ENCODE measurements around the gene CREG1.

The CREG1 gene

DNA sequence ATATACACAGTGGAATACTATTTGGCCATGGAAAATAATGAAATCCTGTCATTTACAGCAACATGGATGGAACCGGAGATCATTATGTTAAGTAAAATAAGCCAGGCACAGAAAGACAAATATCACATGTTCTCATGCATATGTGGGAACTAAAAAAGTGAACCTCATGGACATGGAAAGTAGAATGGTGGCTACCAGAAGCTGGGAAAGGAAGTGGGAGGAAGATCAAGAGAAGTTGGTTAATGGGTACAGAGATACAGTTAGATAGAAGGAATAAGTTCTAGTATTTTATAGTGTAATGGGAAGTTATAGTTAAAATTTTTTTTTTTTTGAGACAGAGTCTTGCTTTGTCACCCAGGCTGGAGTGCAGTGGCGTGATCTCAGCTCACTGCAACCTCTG lies 34.8 kb upstream of the CREG1 start:
- no peak overlapping the region for H3K27ac ChIP-seq
- TF ChIP-seq EZH2 (IDR thresholded peaks at IDR 0.05) (no peak), FOXP2 (optimal IDR thresholded peaks at IDR 0.05; ENCODE audit: control extremely low read depth, extremely low read length, insufficient read depth) (no peak), POLR2AphosphoS5 (IDR thresholded peaks at IDR 0.05; ENCODE audit: borderline replicate concordance, low read depth, low read length) (no peak)
- no peaks in the 10 kb centered on the region for H3K36me3 ChIP-seq (ENCODE audit: insufficient read depth, low read length)
- no peak overlapping the region for H3K4me3 ChIP-seq
- H3K9ac ChIP-seq (ENCODE audit: insufficient read length), result no peak overlapping the region
- no peaks in the 10 kb centered on the region for H3K9me3 ChIP-seq (ENCODE audit: low read depth, low read length)
- DNase-seq (ENCODE audit: low read depth, low spot score), result no peak

- Histone ChIP-seq H3K9me3 (ENCODE audit: low read depth, low read length) (no peaks in the 10 kb centered on the region), H3K27ac (no peak overlapping the region), H3K4me3 (no peak overlapping the region), H3K9ac (ENCODE audit: insufficient read length) (no peak overlapping the region), H3K36me3 (ENCODE audit: insufficient read depth, low read length) (no peaks in the 10 kb centered on the region)
- TF ChIP-seq FOXP2 (optimal IDR thresholded peaks at IDR 0.05; ENCODE audit: control extremely low read depth, extremely low read length, insufficient read depth) (no peak), POLR2AphosphoS5 (IDR thresholded peaks at IDR 0.05; ENCODE audit: borderline replicate concordance, low read depth, low read length) (no peak), EZH2 (IDR thresholded peaks at IDR 0.05) (no peak)
- no peak for DNase-seq (ENCODE audit: low read depth, low spot score)
These were observed 34.3 kb upstream of the CREG1 start for GRCh38 chr1:167587872-167588271.

DNA sequence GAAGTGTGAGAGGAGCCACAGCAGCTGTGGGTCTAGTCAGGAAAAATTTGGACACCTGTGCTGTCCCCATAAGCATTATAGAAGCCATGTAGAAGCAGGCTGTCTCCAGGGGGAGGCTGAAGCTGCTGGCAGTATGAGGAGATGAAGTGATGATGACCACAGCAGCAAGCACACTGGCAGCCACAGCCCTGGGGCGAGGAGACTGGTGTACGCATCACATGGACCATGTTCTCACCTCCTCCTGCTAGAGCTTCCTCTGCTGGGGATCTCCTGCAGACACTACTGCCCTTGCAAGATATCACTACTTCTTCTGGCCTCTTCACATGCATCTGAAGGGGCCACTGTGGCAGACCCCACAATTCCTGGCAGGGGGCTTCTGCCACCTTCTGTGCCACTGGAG lies 33.8 kb upstream of the CREG1 start:
- no peak overlapping the region for H3K27ac ChIP-seq
- H3K4me3 ChIP-seq, result no peak overlapping the region
- no peak for TF ChIP-seq FOXP2 (optimal IDR thresholded peaks at IDR 0.05; ENCODE audit: control extremely low read depth, extremely low read length, insufficient read depth)
- no peak for TF ChIP-seq EZH2 (IDR thresholded peaks at IDR 0.05)
- TF ChIP-seq POLR2AphosphoS5 (IDR thresholded peaks at IDR 0.05; ENCODE audit: borderline replicate concordance, low read depth, low read length), result no peak
- no peak overlapping the region for H3K9ac ChIP-seq (ENCODE audit: insufficient read length)
- DNase-seq (ENCODE audit: low read depth, low spot score), result no peak
- no peaks in the 10 kb centered on the region for H3K9me3 ChIP-seq (ENCODE audit: low read depth, low read length)
- H3K36me3 ChIP-seq (ENCODE audit: insufficient read depth, low read length), result no peaks in the 10 kb centered on the region

GRCh38 chr1:167584581-167584980 lies 31.0 kb upstream of the CREG1 start:
- Histone ChIP-seq H3K9ac (ENCODE audit: insufficient read length) (no peak overlapping the region), H3K9me3 (ENCODE audit: low read depth, low read length) (no peaks in the 10 kb centered on the region), H3K27ac (no peak overlapping the region), H3K36me3 (ENCODE audit: insufficient read depth, low read length) (no peaks in the 10 kb centered on the region), H3K4me3 (no peak overlapping the region)
- DNase-seq (ENCODE audit: low read depth, low spot score), result no peak
- TF ChIP-seq POLR2AphosphoS5 (IDR thresholded peaks at IDR 0.05; ENCODE audit: borderline replicate concordance, low read depth, low read length), result no peak
- no peak for TF ChIP-seq EZH2 (IDR thresholded peaks at IDR 0.05)
- TF ChIP-seq FOXP2 (optimal IDR thresholded peaks at IDR 0.05; ENCODE audit: control extremely low read depth, extremely low read length, insufficient read depth), result no peak

- no peak for TF ChIP-seq EZH2 (IDR thresholded peaks at IDR 0.05)
- TF ChIP-seq POLR2AphosphoS5 (IDR thresholded peaks at IDR 0.05; ENCODE audit: borderline replicate concordance, low read depth, low read length), result no peak
- no peak for TF ChIP-seq FOXP2 (optimal IDR thresholded peaks at IDR 0.05; ENCODE audit: control extremely low read depth, extremely low read length, insufficient read depth)
- no peak overlapping the region for H3K9ac ChIP-seq (ENCODE audit: insufficient read length)
- H3K36me3 ChIP-seq (ENCODE audit: insufficient read depth, low read length), result no peaks in the 10 kb centered on the region
- no peak for DNase-seq (ENCODE audit: low read depth, low spot score)
- H3K4me3 ChIP-seq, result no peak overlapping the region
- H3K9me3 ChIP-seq (ENCODE audit: low read depth, low read length), result no peaks in the 10 kb centered on the region
- H3K27ac ChIP-seq, result no peak overlapping the region
These were observed 29.2 kb upstream of the CREG1 start for GRCh38 chr1:167582722-167583121.

DNA sequence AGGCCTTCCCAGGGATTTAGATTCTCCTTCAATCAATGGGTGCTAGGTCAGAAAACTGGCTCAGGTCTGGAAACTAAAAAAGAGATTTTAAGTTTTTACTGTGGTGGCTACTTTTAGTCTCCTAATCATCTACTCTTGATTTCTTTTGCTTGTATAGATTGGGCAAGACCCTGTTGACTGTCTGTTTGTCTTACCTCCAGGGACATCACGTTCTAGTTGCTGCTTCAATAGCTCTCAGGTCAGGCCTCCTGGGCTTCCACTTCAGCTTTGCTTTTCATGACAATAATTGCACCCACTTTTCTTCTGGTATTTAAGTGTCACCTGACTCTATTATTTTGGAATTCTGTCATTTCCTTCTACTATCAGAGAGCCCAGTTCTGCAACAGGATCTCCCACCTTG lies 28.5 kb upstream of the CREG1 start:
- Histone ChIP-seq H3K27ac (no peak overlapping the region), H3K9me3 (ENCODE audit: low read depth, low read length) (no peaks in the 10 kb centered on the region), H3K9ac (ENCODE audit: insufficient read length) (no peak overlapping the region), H3K4me3 (no peak overlapping the region), H3K36me3 (ENCODE audit: insufficient read depth, low read length) (no peaks in the 10 kb centered on the region)
- TF ChIP-seq POLR2AphosphoS5 (IDR thresholded peaks at IDR 0.05; ENCODE audit: borderline replicate concordance, low read depth, low read length), result no peak
- no peak for TF ChIP-seq FOXP2 (optimal IDR thresholded peaks at IDR 0.05; ENCODE audit: control extremely low read depth, extremely low read length, insufficient read depth)
- TF ChIP-seq EZH2 (IDR thresholded peaks at IDR 0.05), result no peak
- DNase-seq (ENCODE audit: low read depth, low spot score), result no peak

GRCh38 chr1:167579986-167580385 lies 26.4 kb upstream of the CREG1 start:
- H3K27ac ChIP-seq, result no peak overlapping the region
- no peak for TF ChIP-seq FOXP2 (optimal IDR thresholded peaks at IDR 0.05; ENCODE audit: control extremely low read depth, extremely low read length, insufficient read depth)
- no peak for TF ChIP-seq POLR2AphosphoS5 (IDR thresholded peaks at IDR 0.05; ENCODE audit: borderline replicate concordance, low read depth, low read length)
- no peak for TF ChIP-seq EZH2 (IDR thresholded peaks at IDR 0.05)
- H3K4me3 ChIP-seq, result no peak overlapping the region
- H3K9ac ChIP-seq (ENCODE audit: insufficient read length), result no peak overlapping the region
- no peaks in the 10 kb centered on the region for H3K9me3 ChIP-seq (ENCODE audit: low read depth, low read length)
- DNase-seq (ENCODE audit: low read depth, low spot score), result no peak
- no peaks in the 10 kb centered on the region for H3K36me3 ChIP-seq (ENCODE audit: insufficient read depth, low read length)

GRCh38 chr1:167578939-167579521 lies 25.5 kb upstream of the CREG1 start:
- no peaks in the 10 kb centered on the region for H3K9me3 ChIP-seq (ENCODE audit: low read depth, low read length)
- DNase-seq (ENCODE audit: low read depth, low spot score), result no peak
- no peak overlapping the region for H3K9ac ChIP-seq (ENCODE audit: insufficient read length)
- no peaks in the 10 kb centered on the region for H3K36me3 ChIP-seq (ENCODE audit: insufficient read depth, low read length)
- no peak overlapping the region for H3K27ac ChIP-seq
- no peak overlapping the region for H3K4me3 ChIP-seq
- TF ChIP-seq FOXP2 (optimal IDR thresholded peaks at IDR 0.05; ENCODE audit: control extremely low read depth, extremely low read length, insufficient read depth) (no peak), EZH2 (IDR thresholded peaks at IDR 0.05) (no peak), POLR2AphosphoS5 (IDR thresholded peaks at IDR 0.05; ENCODE audit: borderline replicate concordance, low read depth, low read length) (no peak)

- no peak for DNase-seq (ENCODE audit: low read depth, low spot score)
- Histone ChIP-seq H3K4me3 (no peak overlapping the region), H3K36me3 (ENCODE audit: insufficient read depth, low read length) (no peaks in the 10 kb centered on the region), H3K27ac (no peak overlapping the region), H3K9me3 (ENCODE audit: low read depth, low read length) (no peaks in the 10 kb centered on the region), H3K9ac (ENCODE audit: insufficient read length) (no peak overlapping the region)
- TF ChIP-seq EZH2 (IDR thresholded peaks at IDR 0.05) (no peak), FOXP2 (optimal IDR thresholded peaks at IDR 0.05; ENCODE audit: control extremely low read depth, extremely low read length, insufficient read depth) (no peak), POLR2AphosphoS5 (IDR thresholded peaks at IDR 0.05; ENCODE audit: borderline replicate concordance, low read depth, low read length) (no peak)
These were observed 22.1 kb upstream of the CREG1 start for GRCh38 chr1:167575649-167576048.

Measured in SK-N-MC (cell line).